Aorta (tissue), 5 donors: ENCODE measurements around the gene PALM. TPM values are rescaled to one million over a fixed set of nuclear protein-coding genes. Genes with fewer than 3 reads are reported as not detected.

ENCODE experiments used
- ATAC-seq: fragments of 200-7000 bp; cut with Tn5 transposase; one replicate; pipeline ENCODE4 v1.9.1; 2022; ENCODE audit warnings: moderate library complexity; ENCODE audit not compliant: low FRiP score
- DNase-seq, 2 donors: peaks; one replicate each; pipeline ENCODE4 v3.0.0-alpha.2; 2020
- H3K27ac ChIP-seq, 2 donors: one replicate each; pipeline ENCODE4 v1.5.1; 2013; ENCODE audit warnings: low read length in 2 of 2, mild to moderate bottlenecking in 2 of 2, moderate library complexity in 2 of 2, control low read depth in 1 of 2, inconsistent platforms in 1 of 2, low read depth in 1 of 2
- H3K27me3 ChIP-seq, 2 donors: one replicate each; pipeline ENCODE4 v1.6.1; 2013; ENCODE audit warnings: control low read depth in 1 of 2, low read length in 1 of 2, mild to moderate bottlenecking in 1 of 2, moderate library complexity in 1 of 2; ENCODE audit not compliant: insufficient read depth in 2 of 2, control insufficient read depth in 1 of 2
- H3K36me3 ChIP-seq, 2 donors: one replicate each; pipeline ENCODE4 v1.6.1; 2013; ENCODE audit warnings: control low read depth in 1 of 2, low read length in 1 of 2, mild to moderate bottlenecking in 1 of 2; ENCODE audit not compliant: insufficient read depth in 2 of 2, control insufficient read depth in 1 of 2
- H3K4me1 ChIP-seq, 2 donors: one replicate each; pipeline ENCODE4 v1.6.1; 2013; ENCODE audit warnings: low read length in 2 of 2, control low read depth in 1 of 2, mild to moderate bottlenecking in 1 of 2, moderate library complexity in 1 of 2; ENCODE audit not compliant: insufficient read depth in 2 of 2, control insufficient read depth in 1 of 2
- H3K4me3 ChIP-seq, 2 donors: one replicate each; pipeline ENCODE4 v1.5.1; 2013; ENCODE audit warnings: low read length in 2 of 2, control low read depth in 1 of 2, mild to moderate bottlenecking in 1 of 2
- H3K9me3 ChIP-seq: one replicate; pipeline ENCODE4 v1.6.1; 2013; ENCODE audit warnings: mild to moderate bottlenecking, low read length; ENCODE audit not compliant: control insufficient read depth
- WGBS, 2 donors: extraction: QIAGEN DNeasy Blood & Tissue Kit; methylation state at CpG; one replicate each; pipeline ENCODE4 v1.1.7; 2013; 5-methylcytosine and 5-hydroxymethylcytosine counted together
- intact Hi-C, 2 donors: fragments of 100-400 bp; cut with DNase I; formaldehyde crosslinking; loops; one replicate each; pipeline versions ENCODE4 v1.14.2 to v1.15.0; 2022
- polyA plus RNA-seq, 2 donors: library from polyadenylated mRNA; stranded (reverse); fragments of 200-250 nt; gene quantifications; one replicate each; pipeline ENCODE4 v1.2.3, GENCODE V29; 2013
- total RNA-seq, 2 donors: library from RNA; stranded (reverse); fragmentation: NEBNext Ultra II Directional; extraction: Animal tissue kit (Norgen Biotek cat#: 25700); gene quantifications; one replicate each; pipeline ENCODE4 v1.2.1, GENCODE V29; 2021
- donor health status: healthy with polysubstance abuse.
- donor health status: Bipolar disorder and iron deficiency.
- donor health status: DM: no; HTN: no; CAD: no.
- donor health status: DM: no; HTN: no; CAD: no.
- donor health status: DM: yes; HTN: yes; CAD: no.

Gene PALM
- total and polyA plus RNA-seq, 4 donors, result 0.59 to 75.1 (median 15.0) TPM

GRCh38 chr19:795073-795611 lies 86.4 kb downstream of the PALM start:
- ATAC-seq (no peak), DNase-seq (peak in 1 of 2 donors; percentile 69)
- Histone ChIP-seq H3K9me3 (no peaks in the 10 kb centered on the region), H3K36me3 (no peaks in the 10 kb centered on the region), H3K4me1 (peaks cover 0 to under 1% of the 10 kb centered on the region in 2 donors), H3K4me3 (no peak overlapping the region), H3K27me3 (no peaks in the 10 kb centered on the region), H3K27ac (no peak overlapping the region)
- 41 to 53% methylated on average over 28 of the region's 28 CpGs for WGBS, 2 donors
- intact Hi-C loops, result loop anchor here in 1 of 2 donors (5.0 kb wide), 2 partner anchors 118 to 133 kb away; partner anchors contain the start of genes FSTL3 and RNF126

- intact Hi-C loops, result loop anchor here in 1 of 2 donors (5.0 kb wide), 2 partner anchors 119 to 134 kb away; partner anchors contain the start of genes FSTL3 and RNF126
- 79% methylated on average over 39 of the region's 39 CpGs for WGBS, 2 donors
- Histone ChIP-seq H3K4me1 (peaks cover 3% of the 10 kb centered on the region in 2 donors), H3K27ac (no peak overlapping the region), H3K4me3 (peak overlapping the region in 1 of 2 donors; percentile 49), H3K36me3 (no peaks in the 10 kb centered on the region), H3K9me3 (no peaks in the 10 kb centered on the region), H3K27me3 (no peaks in the 10 kb centered on the region)
- ATAC-seq (no peak), DNase-seq (peak in 1 of 2 donors; percentile 54)
These were observed 87.2 kb downstream of the PALM start for GRCh38 chr19:795691-796581.

GRCh38 chr19:796692-797527 lies 88.2 kb downstream of the PALM start, which contains the start of gene PTBP1:
Gene PTBP1 (plus strand): TSS chr19:797452. CDS start chr19:797498, 46 bp downstream.
- H3K4me3 ChIP-seq, result peak within 1 kb of the TSS; percentile 91 to 96
- ATAC-seq (peak; percentile 95), DNase-seq (peak; percentile 100)
- intact Hi-C loops, result loop anchor here in 1 of 2 donors (5.0 kb wide), 2 partner anchors 120 to 135 kb away; partner anchors contain the start of genes FSTL3 and RNF126
- H3K36me3 ChIP-seq, result no peaks in the 10 kb centered on the region
- no peaks in the 10 kb centered on the region for H3K27me3 ChIP-seq
- H3K27ac ChIP-seq, result peak within 1 kb of the TSS in 1 of 2 donors; percentile 79
- no peaks in the 10 kb centered on the region for H3K9me3 ChIP-seq
- WGBS, 2 donors, result 0 to 1% methylated on average over 79 to 83 of the region's 83 CpGs
- H3K4me1 ChIP-seq, result peaks cover 3% of the 10 kb centered on the region in 2 donors

Other genes starting within 250 kb of the PALM start
- 10 to 100 TPM in 1 of 2 donors, 1 to 10 TPM in 1; 9.7 to 31.4 TPM for gene SHC2, start 247.9 kb upstream of the PALM start, total RNA-seq
- gene SHC2, start 247.9 kb upstream of the PALM start, polyA plus RNA-seq, result 10 to 100 TPM in 1 of 2 donors, 1 to 10 TPM in 1; 7.3 to 10.9 TPM
- under 1 TPM in 1 of 2 donors, not detected in 1; 0.63 TPM for gene MADCAM1, start 212.4 kb upstream of the PALM start, total RNA-seq
- 1 to 10 TPM in 1 of 2 donors, under 1 TPM in 1; 0.50 to 1.4 TPM for gene MADCAM1, start 212.4 kb upstream of the PALM start, polyA plus RNA-seq
- 10 to 100 TPM; 19.2 to 20.2 TPM for gene TPGS1, start 201.4 kb upstream of the PALM start, total RNA-seq
- gene TPGS1, start 201.4 kb upstream of the PALM start, polyA plus RNA-seq, result 10 to 100 TPM; 17.4 to 33.0 TPM
- gene CDC34, start 177.2 kb upstream of the PALM start, total RNA-seq, result 10 to 100 TPM; 39.6 to 46.4 TPM
- gene CDC34, start 177.2 kb upstream of the PALM start, polyA plus RNA-seq, result 10 to 100 TPM; 27.5 to 79.1 TPM
- gene GZMM, start 164.9 kb upstream of the PALM start, total RNA-seq, result under 1 TPM; 0.54 to 0.75 TPM
- 1 to 10 TPM in 1 of 2 donors, not detected in 1; 2.8 TPM for gene GZMM, start 164.9 kb upstream of the PALM start, polyA plus RNA-seq
- gene BSG, start 136.3 kb upstream of the PALM start, total RNA-seq, result 100 to 1,000 TPM; 264 to 281 TPM
- gene BSG, start 136.3 kb upstream of the PALM start, polyA plus RNA-seq, result 100 to 1,000 TPM; 239 to 436 TPM
- gene HCN2, start 119.1 kb upstream of the PALM start, total RNA-seq, result under 1 TPM; 0.19 to 0.30 TPM
- gene HCN2, start 119.1 kb upstream of the PALM start, polyA plus RNA-seq, result under 1 TPM; 0.08 to 0.13 TPM
- 10 to 100 TPM; 19.9 to 33.3 TPM for gene POLRMT, start 75.4 kb upstream of the PALM start, total RNA-seq
- gene POLRMT, start 75.4 kb upstream of the PALM start, polyA plus RNA-seq, result 10 to 100 TPM; 10.1 to 76.6 TPM
- under 1 TPM; 0.36 to 0.45 TPM for gene FGF22, start 69.1 kb upstream of the PALM start, total RNA-seq
- 1 to 10 TPM in 1 of 2 donors, under 1 TPM in 1; 0.63 to 4.8 TPM for gene FGF22, start 69.1 kb upstream of the PALM start, polyA plus RNA-seq
- gene RNF126, start 45.7 kb upstream of the PALM start, total RNA-seq, result 10 to 100 TPM; 26.7 to 26.9 TPM
- 10 to 100 TPM; 18.3 to 38.5 TPM for gene RNF126, start 45.7 kb upstream of the PALM start, polyA plus RNA-seq
- gene FSTL3, start 32.5 kb upstream of the PALM start, total RNA-seq, result 100 to 1,000 TPM; 116 to 134 TPM
- gene FSTL3, start 32.5 kb upstream of the PALM start, polyA plus RNA-seq, result 10 to 100 TPM; 40.6 to 80.1 TPM
- gene PRSS57, start 13.5 kb upstream of the PALM start, total RNA-seq, result not detected
- not detected for gene PRSS57, start 13.5 kb upstream of the PALM start, polyA plus RNA-seq
- gene MISP, start 42.2 kb downstream of the PALM start, total RNA-seq, result under 1 TPM in 1 of 2 donors, not detected in 1; 0.12 TPM
- 10 to 100 TPM in 1 of 2 donors, 1 to 10 TPM in 1; 1.0 to 53.3 TPM for gene MISP, start 42.2 kb downstream of the PALM start, polyA plus RNA-seq
- gene PTBP1, start 88.5 kb downstream of the PALM start, total RNA-seq, result 100 to 1,000 TPM; 192 to 218 TPM
- gene PTBP1, start 88.5 kb downstream of the PALM start, polyA plus RNA-seq, result 10 to 100 TPM; 46.7 to 90.4 TPM
- gene PLPPR3, start 113.0 kb downstream of the PALM start, total RNA-seq, result not detected
- not detected for gene PLPPR3, start 113.0 kb downstream of the PALM start, polyA plus RNA-seq
- under 1 TPM in 1 of 2 donors, not detected in 1; 0.72 TPM for gene AZU1, start 118.9 kb downstream of the PALM start, total RNA-seq
- gene AZU1, start 118.9 kb downstream of the PALM start, polyA plus RNA-seq, result under 1 TPM in 1 of 2 donors, not detected in 1; 0.49 TPM
- not detected for gene PRTN3, start 132.1 kb downstream of the PALM start, total RNA-seq
- not detected for gene PRTN3, start 132.1 kb downstream of the PALM start, polyA plus RNA-seq
- 1 to 10 TPM in 1 of 2 donors, not detected in 1; 2.0 TPM for gene ELANE, start 143.4 kb downstream of the PALM start, total RNA-seq
- gene ELANE, start 143.4 kb downstream of the PALM start, polyA plus RNA-seq, result not detected
- gene CFD, start 150.7 kb downstream of the PALM start, total RNA-seq, result 100 to 1,000 TPM; 104 to 354 TPM
- gene CFD, start 150.7 kb downstream of the PALM start, polyA plus RNA-seq, result 10 to 100 TPM in 1 of 2 donors, 1 to 10 TPM in 1; 3.3 to 23.9 TPM
- 10 to 100 TPM; 31.5 to 36.5 TPM for gene MED16, start 184.3 kb downstream of the PALM start, total RNA-seq
- gene MED16, start 184.3 kb downstream of the PALM start, polyA plus RNA-seq, result 100 to 1,000 TPM in 1 of 2 donors, 10 to 100 TPM in 1; 22.9 to 165 TPM
- not detected for gene RNU6-9, start 184.5 kb downstream of the PALM start, total RNA-seq
- gene RNU6-9, start 184.5 kb downstream of the PALM start, polyA plus RNA-seq, result not detected
- gene R3HDM4, start 204.3 kb downstream of the PALM start, total RNA-seq, result 10 to 100 TPM; 41.6 to 43.8 TPM
- gene R3HDM4, start 204.3 kb downstream of the PALM start, polyA plus RNA-seq, result 10 to 100 TPM; 19.7 to 36.2 TPM
- not detected for gene KISS1R, start 208.4 kb downstream of the PALM start, total RNA-seq
- not detected for gene KISS1R, start 208.4 kb downstream of the PALM start, polyA plus RNA-seq
- gene ARID3A, start 217.1 kb downstream of the PALM start, total RNA-seq, result 10 to 100 TPM in 1 of 2 donors, 1 to 10 TPM in 1; 9.3 to 13.8 TPM
- gene ARID3A, start 217.1 kb downstream of the PALM start, polyA plus RNA-seq, result 1 to 10 TPM in 1 of 2 donors, under 1 TPM in 1; 0.97 to 1.3 TPM